HG02678 (cell line): ENCODE data around the gene RBL1.
"Not testable (repeated sequence)": the region's sequence is repeated elsewhere in the genome, so short reads cannot be mapped to it uniquely, and the experiment has no call there.

Experiments used
- ATAC-seq: cut with Tn5 transposase; IDR thresholded peaks from one replicate; pipeline ENCODE4 v1.9.1; 2021; ENCODE audit warnings: mild to moderate bottlenecking, moderate library complexity; ENCODE audit not compliant: unreplicated experiment

RBL1 gene

GRCh38 chr20:36998652-36999051, 97.1 kb downstream of the RBL1 start:
- no peak for ATAC-seq

- ATAC-seq: no peak
Observed at GRCh38 chr20:36997121-36997520, 98.7 kb downstream of the RBL1 start.

GRCh38 chr20:36994221-36994620, 101.6 kb downstream of the RBL1 start:
- ATAC-seq: not testable (repeated sequence)

GRCh38 chr20:36992802-36993334, 102.9 kb downstream of the RBL1 start:
- no peak for ATAC-seq

- ATAC-seq: no peak
Observed at GRCh38 chr20:36991703-36992102, 104.1 kb downstream of the RBL1 start.

GRCh38 chr20:36989797-36990196, 106.0 kb downstream of the RBL1 start:
- ATAC-seq: no peak

GRCh38 chr20:36988494-36988966, 107.3 kb downstream of the RBL1 start:
- no peak for ATAC-seq

- no peak for ATAC-seq
Observed at GRCh38 chr20:36984257-36984638, 111.5 kb downstream of the RBL1 start.

GRCh38 chr20:36975099-36975818, 120.5 kb downstream of the RBL1 start:
- no peak for ATAC-seq

- ATAC-seq: no peak
Observed at GRCh38 chr20:36974660-36975059, 121.1 kb downstream of the RBL1 start.

GRCh38 chr20:36971103-36971502, 124.7 kb downstream of the RBL1 start:
- no peak for ATAC-seq

GRCh38 chr20:36969478-36970186, 126.2 kb downstream of the RBL1 start:
- no peak for ATAC-seq

GRCh38 chr20:36969051-36969450, 126.7 kb downstream of the RBL1 start:
- ATAC-seq: no peak

- no peak for ATAC-seq
Observed at GRCh38 chr20:36967636-36968035, 128.2 kb downstream of the RBL1 start.

GRCh38 chr20:36966965-36967364, 128.8 kb downstream of the RBL1 start:
- ATAC-seq: not testable (repeated sequence)

GRCh38 chr20:36962354-36962941, 133.3 kb downstream of the RBL1 start:
- ATAC-seq: not testable (repeated sequence)

GRCh38 chr20:36959242-36959641, 136.6 kb downstream of the RBL1 start:
- no peak for ATAC-seq

- no peak for ATAC-seq
Observed at GRCh38 chr20:36957875-36958667, 137.7 kb downstream of the RBL1 start.

GRCh38 chr20:36956674-36957073, 139.1 kb downstream of the RBL1 start:
- ATAC-seq: no peak

GRCh38 chr20:36956016-36956415, 139.8 kb downstream of the RBL1 start:
- no peak for ATAC-seq
